Choroid plexus epithelial cell (primary cell): ENCODE measurements around the gene EFCAB11.
A peak's percentile ranks its signal among the peaks of the same experiment; 100 is the strongest.

Source experiments
- DNase-seq: peaks from one replicate; pipeline ENCODE4 v3.0.0-alpha.2; 2010; ENCODE audit warnings: low read depth
- H3K4me3 ChIP-seq: 2 replicates; pipeline ENCODE4 v1.5.1; 2011; ENCODE audit warnings: low read depth, mild to moderate bottlenecking, control low read depth, low read length, moderate library complexity
- TF ChIP-seq, protein P1 (sequence below): conservative IDR thresholded peaks from 2 replicates; pipeline ENCODE4 v1.5.1; 2011; ENCODE audit warnings: low read depth, mild to moderate bottlenecking, control low read depth, inconsistent platforms, low read length, moderate library complexity

The EFCAB11 gene

DNA sequence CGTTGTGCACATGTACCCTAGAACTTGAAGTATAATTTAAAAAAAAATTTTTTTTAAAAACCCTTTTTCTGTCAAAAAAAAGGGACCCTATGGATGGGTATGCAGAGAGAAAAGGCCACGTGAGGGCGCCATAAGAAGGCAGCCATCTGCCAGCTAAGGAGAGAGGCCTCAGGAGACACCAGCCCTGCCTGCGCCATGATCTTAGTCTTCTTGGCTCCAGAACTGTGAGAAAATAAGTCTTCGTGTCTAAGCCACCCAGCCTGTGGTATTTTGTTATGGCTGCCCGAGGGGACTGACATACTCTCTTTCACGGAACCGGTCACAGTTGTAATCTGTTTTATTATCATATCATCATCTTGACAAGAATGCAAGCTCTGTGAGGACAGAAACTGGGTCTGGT lies 174.8 kb downstream of the EFCAB11 start:
- no peak overlapping the region for H3K4me3 ChIP-seq
- peak; percentile 36 for DNase-seq
- TF ChIP-seq, protein P1, sequence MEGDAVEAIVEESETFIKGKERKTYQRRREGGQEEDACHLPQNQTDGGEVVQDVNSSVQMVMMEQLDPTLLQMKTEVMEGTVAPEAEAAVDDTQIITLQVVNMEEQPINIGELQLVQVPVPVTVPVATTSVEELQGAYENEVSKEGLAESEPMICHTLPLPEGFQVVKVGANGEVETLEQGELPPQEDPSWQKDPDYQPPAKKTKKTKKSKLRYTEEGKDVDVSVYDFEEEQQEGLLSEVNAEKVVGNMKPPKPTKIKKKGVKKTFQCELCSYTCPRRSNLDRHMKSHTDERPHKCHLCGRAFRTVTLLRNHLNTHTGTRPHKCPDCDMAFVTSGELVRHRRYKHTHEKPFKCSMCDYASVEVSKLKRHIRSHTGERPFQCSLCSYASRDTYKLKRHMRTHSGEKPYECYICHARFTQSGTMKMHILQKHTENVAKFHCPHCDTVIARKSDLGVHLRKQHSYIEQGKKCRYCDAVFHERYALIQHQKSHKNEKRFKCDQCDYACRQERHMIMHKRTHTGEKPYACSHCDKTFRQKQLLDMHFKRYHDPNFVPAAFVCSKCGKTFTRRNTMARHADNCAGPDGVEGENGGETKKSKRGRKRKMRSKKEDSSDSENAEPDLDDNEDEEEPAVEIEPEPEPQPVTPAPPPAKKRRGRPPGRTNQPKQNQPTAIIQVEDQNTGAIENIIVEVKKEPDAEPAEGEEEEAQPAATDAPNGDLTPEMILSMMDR = peak; percentile 23

DNA sequence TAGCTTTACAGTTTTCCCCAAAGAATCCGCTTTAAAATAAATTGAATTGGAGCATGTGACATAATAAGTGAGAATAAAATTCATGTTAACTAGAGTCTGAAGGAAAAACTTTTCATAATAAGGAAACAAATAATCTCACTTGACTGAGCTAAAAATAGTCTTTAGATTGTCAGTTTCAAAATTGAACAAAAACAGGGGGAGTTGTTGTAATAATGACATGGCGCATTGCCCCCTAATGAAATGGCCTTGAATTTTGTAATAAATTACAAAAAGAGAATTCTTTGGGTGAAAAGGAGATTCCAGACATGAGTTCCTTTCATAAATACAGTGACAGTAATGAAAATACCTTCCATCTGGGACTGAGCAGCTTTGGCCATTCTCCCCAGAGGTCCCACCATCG lies 178.6 kb downstream of the EFCAB11 start:
- TF ChIP-seq, protein P1 = no peak
- H3K4me3 ChIP-seq = no peak overlapping the region
- no peak for DNase-seq

DNA sequence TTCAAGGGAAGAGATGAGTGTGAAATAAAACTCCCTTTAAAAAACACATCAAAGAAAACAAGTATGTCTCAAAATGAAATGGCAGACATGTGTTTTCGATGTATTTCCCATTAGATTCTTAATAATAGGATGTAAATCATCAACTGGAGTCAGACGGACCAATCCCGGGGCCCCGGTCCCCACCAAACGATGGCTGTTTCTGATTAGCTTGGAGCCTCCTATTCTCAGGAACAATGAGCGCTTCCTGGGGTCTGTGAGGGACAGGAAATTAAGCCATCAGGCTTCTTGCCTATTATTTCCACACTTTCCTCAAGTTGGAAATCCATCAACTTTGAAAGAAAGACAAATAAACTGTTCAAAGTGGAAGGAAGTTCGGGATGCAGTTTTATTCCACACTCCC lies 179.4 kb downstream of the EFCAB11 start:
- no peak for DNase-seq
- H3K4me3 ChIP-seq = no peak overlapping the region
- TF ChIP-seq, protein P1 = no peak

DNA sequence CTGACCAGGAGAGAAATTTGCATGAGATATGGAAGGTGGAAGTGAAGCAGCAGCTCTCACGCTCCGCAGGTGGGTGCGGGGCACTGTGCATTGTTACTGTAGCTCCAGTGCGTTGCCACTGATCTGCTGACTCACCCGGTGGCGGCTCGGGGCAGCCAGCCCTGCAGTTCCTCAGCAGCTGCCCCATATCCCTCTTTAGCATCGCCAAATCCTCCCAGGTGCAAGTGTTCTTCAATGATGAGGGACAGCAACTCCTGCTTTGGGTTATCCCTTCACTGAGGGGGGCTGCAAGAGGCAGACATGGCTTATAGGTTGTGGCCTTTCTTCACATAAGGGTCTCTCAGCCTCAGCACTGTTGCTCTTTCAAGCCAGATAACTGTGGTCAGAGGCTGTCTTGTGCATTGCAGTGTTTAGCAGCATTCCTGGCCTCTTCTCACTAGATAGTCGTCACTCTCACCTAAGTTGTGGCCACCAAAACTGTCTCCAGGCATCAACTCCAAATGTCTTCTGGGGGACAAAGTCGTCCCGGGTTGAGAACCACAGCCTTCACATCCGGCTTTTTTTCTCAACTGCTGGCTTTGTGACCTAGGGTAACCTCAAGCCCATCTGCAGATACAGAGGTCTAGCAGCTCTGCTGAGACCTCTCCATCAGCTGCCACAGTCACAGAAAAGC lies 180.8 kb downstream of the EFCAB11 start:
- no peak for DNase-seq
- H3K4me3 ChIP-seq = no peak overlapping the region
- TF ChIP-seq, protein P1 = no peak

DNA sequence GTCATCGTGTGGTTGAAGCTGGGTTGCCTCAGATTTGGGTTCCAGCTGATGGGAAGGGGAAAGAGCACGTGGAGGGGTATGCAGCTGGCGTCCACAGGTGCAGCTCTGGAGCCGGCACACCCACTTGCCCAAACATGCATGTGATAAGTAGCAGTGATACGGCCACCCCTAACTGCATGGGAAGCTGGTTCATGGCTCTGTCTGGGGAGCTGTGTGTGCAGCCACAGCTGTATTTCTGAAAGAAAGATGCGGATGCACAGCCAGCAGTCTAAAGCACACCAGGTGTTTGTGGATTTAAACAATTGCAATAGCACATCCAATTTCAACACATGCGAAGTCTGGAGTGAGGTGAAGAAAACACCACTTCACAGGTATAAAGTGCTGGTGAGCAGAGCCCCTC lies 181.4 kb downstream of the EFCAB11 start:
- H3K4me3 ChIP-seq = no peak overlapping the region
- DNase-seq = no peak
- TF ChIP-seq, protein P1 = no peak

DNA sequence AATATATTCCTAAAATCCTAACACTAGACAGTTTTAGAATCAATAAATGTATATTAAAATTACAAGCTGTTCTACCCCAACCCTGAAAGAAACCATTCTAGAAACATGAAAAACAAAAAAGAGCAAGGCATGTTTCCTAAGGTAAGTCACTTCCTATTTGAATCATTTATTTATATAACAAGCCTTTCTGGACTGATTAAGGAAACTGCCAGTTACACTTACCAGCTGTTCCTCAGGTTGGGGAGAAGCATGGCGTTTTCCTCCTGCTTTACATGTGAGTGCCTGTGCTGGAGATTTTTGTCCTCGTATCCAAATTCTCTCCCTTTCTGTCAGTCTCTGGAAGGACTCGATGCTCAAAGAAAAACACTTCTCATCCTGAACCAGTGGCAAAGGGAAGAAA lies 183.3 kb downstream of the EFCAB11 start:
- DNase-seq = peak; percentile 39
- no peak overlapping the region for H3K4me3 ChIP-seq

DNA sequence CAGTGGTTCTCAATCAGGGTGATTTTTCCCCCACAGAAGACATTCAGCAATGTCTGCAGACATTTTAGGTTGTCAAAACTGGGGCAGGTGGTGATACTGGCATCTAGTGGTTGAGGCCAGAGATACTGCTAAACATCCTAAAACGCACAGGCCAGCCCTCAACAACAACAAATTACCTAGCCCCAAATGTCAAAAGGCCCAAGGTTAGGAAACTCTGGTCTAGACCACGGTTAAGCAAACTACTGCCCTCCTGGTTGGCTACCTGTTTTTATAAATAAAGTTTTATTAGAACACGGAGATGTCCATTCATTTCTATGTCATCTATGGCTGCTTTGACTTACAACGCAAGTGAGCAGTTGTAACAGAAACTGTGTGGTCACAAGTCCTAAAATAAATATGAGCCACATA lies 186.7 kb downstream of the EFCAB11 start:
- H3K4me3 ChIP-seq = no peak overlapping the region
- TF ChIP-seq, protein P1 = peak; percentile 92
- DNase-seq = peak; percentile 83

More for the DNA sequence above, 183.3 kb downstream of the EFCAB11 start:
- TF ChIP-seq, protein P1 = no peak
